Neural progenitor cell (in vitro differentiated cells): ENCODE data around the gene ADAM11. TPM values are rescaled to one million over a fixed set of nuclear protein-coding genes. Genes with fewer than 3 reads are reported as not detected.
A peak's percentile ranks its signal among the peaks of the same experiment; 100 is the strongest.

Experiments
- DNase-seq: peaks from one replicate; pipeline ENCODE4 v3.0.0-alpha.2; 2016; ENCODE audit warnings: low spot score
- H2AFZ ChIP-seq: fragments of 200-600 bp; sonication (generic); replicated peaks from 2 replicates; pipeline ENCODE4 v1.6.1; 2016; ENCODE audit warnings: antibody characterized with exemption
- H3F3A ChIP-seq: fragments of 200-600 bp; sonication (generic); 2 replicates; pipeline ENCODE4 v1.6.1; 2016; ENCODE audit warnings: antibody characterized with exemption, low read depth
- H3K27ac ChIP-seq: fragments of 200-600 bp; sonication (generic); 2 replicates; pipeline ENCODE4 v1.5.1; 2016; ENCODE audit warnings: mild to moderate bottlenecking
- H3K27me3 ChIP-seq: fragments of 200-600 bp; sonication (generic); 2 replicates; pipeline ENCODE4 v1.6.1; 2016; ENCODE audit warnings: mild to moderate bottlenecking, moderate library complexity
- H3K36me3 ChIP-seq: fragments of 200-600 bp; sonication (generic); 2 replicates; pipeline ENCODE4 v1.5.1; 2016
- H3K4me1 ChIP-seq: fragments of 200-600 bp; sonication (generic); 2 replicates; pipeline ENCODE4 v1.6.1; 2016; ENCODE audit warnings: mixed run types
- H3K4me2 ChIP-seq: fragments of 200-600 bp; sonication (generic); 2 replicates; pipeline ENCODE4 v1.6.1; 2016
- H3K4me3 ChIP-seq: fragments of 200-600 bp; sonication (generic); 2 replicates; pipeline ENCODE4 v1.5.1; 2016
- H3K79me2 ChIP-seq: fragments of 200-600 bp; sonication (generic); 2 replicates; pipeline ENCODE4 v1.6.1; 2016; ENCODE audit warnings: low read depth
- H3K9ac ChIP-seq: fragments of 200-600 bp; sonication (generic); 2 replicates; pipeline ENCODE4 v1.6.1; 2016
- H3K9me3 ChIP-seq: fragments of 200-600 bp; sonication (generic); 2 replicates; pipeline ENCODE4 v1.5.1; 2016; ENCODE audit warnings: low read depth
- H4K20me1 ChIP-seq: fragments of 200-600 bp; sonication (generic); 2 replicates; pipeline ENCODE4 v1.6.1; 2016; ENCODE audit warnings: low read depth
- H3K27ac Mint-ChIP-seq: 3 replicates; pipeline ENCODE4 v1.8.0; 2021; ENCODE audit warnings: mixed read lengths
- H3K27me3 Mint-ChIP-seq: 2 replicates; pipeline ENCODE4 v1.8.0; 2022; ENCODE audit warnings: low read depth, mild to moderate bottlenecking, inconsistent platforms, moderate library complexity, mixed read lengths; ENCODE audit not compliant: insufficient read depth
- H3K36me3 Mint-ChIP-seq: 3 replicates; pipeline ENCODE4 v1.8.0; 2021; ENCODE audit warnings: mixed read lengths
- H3K4me1 Mint-ChIP-seq: 3 replicates; pipeline ENCODE4 v1.8.0; 2021; ENCODE audit warnings: mixed read lengths
- H3K4me3 Mint-ChIP-seq: 3 replicates; pipeline ENCODE4 v1.8.0; 2021; ENCODE audit warnings: mild to moderate bottlenecking, moderate library complexity, mixed read lengths
- H3K9me3 Mint-ChIP-seq: 3 replicates; pipeline ENCODE4 v1.8.0; 2020; ENCODE audit warnings: mixed read lengths
- CTCF ChIP-seq: fragments of 200-600 bp; sonication (generic); IDR thresholded peaks from 2 replicates; pipeline ENCODE4 v1.5.1; 2017; ENCODE audit warnings: antibody characterized with exemption, mild to moderate bottlenecking
- EZH2 ChIP-seq: fragments of 200-600 bp; sonication (generic); IDR thresholded peaks from 2 replicates; pipeline ENCODE4 v1.6.1; 2017; ENCODE audit warnings: antibody characterized with exemption, mild to moderate bottlenecking, moderate library complexity
- EZH2phosphoT487 ChIP-seq: fragments of 200-600 bp; sonication (generic); IDR thresholded peaks from 2 replicates; pipeline ENCODE4 v1.6.1; 2017; ENCODE audit warnings: antibody characterized with exemption
- total RNA-seq: library from RNA; depleted of rRNA; stranded (reverse); fragments of >200 nt; gene quantifications from 2 replicates; pipeline ENCODE4 v1.2.3, GENCODE V29; 2015; ENCODE audit warnings: low replicate concordance

Gene ADAM11
- total RNA-seq, 1 donor from 2014 or later: 1.4 TPM

GRCh38 chr17:44775136-44775837 lies 16.5 kb downstream of the ADAM11 start:
- H4K20me1 ChIP-seq: no peaks in the 10 kb centered on the region
- no peaks in the 10 kb centered on the region for H3K9me3 ChIP-seq
- peak overlapping the region; percentile 94 for H3K4me2 ChIP-seq
- no peaks in the 10 kb centered on the region for H3K36me3 Mint-ChIP-seq
- H3K9me3 Mint-ChIP-seq: peaks cover 3% of the 10 kb centered on the region
- peaks cover 20% of the 10 kb centered on the region for H3K27me3 ChIP-seq
- peaks cover 4% of the 10 kb centered on the region for H3F3A ChIP-seq
- peak overlapping the region; percentile 86 for H3K4me3 Mint-ChIP-seq
- no peaks in the 10 kb centered on the region for H3K36me3 ChIP-seq
- no peak overlapping the region for H3K9ac ChIP-seq
- no peaks in the 10 kb centered on the region for H3K79me2 ChIP-seq
- TF ChIP-seq CTCF: no peak
- no peak for TF ChIP-seq EZH2
- TF ChIP-seq EZH2phosphoT487: no peak
- H3K4me3 ChIP-seq: peak overlapping the region; percentile 58
- no peaks in the 10 kb centered on the region for H3K4me1 ChIP-seq
- no peak overlapping the region for H3K27ac ChIP-seq
- H3K27ac Mint-ChIP-seq: no peak overlapping the region
- DNase-seq: peak; percentile 100
- peaks cover 9% of the 10 kb centered on the region for H3K4me1 Mint-ChIP-seq
- peaks cover 10% of the 10 kb centered on the region for H3K27me3 Mint-ChIP-seq
- H2AFZ ChIP-seq: peak overlapping the region; percentile 43

- Histone ChIP-seq H3K4me3 (peak overlapping the region; percentile 58), H3K79me2 (no peaks in the 10 kb centered on the region), H3K9ac (peak overlapping the region; percentile 6), H4K20me1 (no peaks in the 10 kb centered on the region), H3K36me3 (no peaks in the 10 kb centered on the region), H3K27me3 (peaks cover 20% of the 10 kb centered on the region), H3K27ac (no peak overlapping the region), H3K9me3 (no peaks in the 10 kb centered on the region), H3F3A (peaks cover 4% of the 10 kb centered on the region), H2AFZ (peak overlapping the region; percentile 39), H3K4me1 (no peaks in the 10 kb centered on the region), H3K4me2 (peak overlapping the region; percentile 83)
- no peak overlapping the region for H3K27ac Mint-ChIP-seq
- peaks cover 6% of the 10 kb centered on the region for H3K4me1 Mint-ChIP-seq
- peaks cover 7% of the 10 kb centered on the region for H3K27me3 Mint-ChIP-seq
- TF ChIP-seq CTCF (no peak), EZH2 (no peak), EZH2phosphoT487 (no peak)
- H3K36me3 Mint-ChIP-seq: no peaks in the 10 kb centered on the region
- DNase-seq: no peak
- H3K4me3 Mint-ChIP-seq: peak overlapping the region; percentile 86
- peaks cover 3% of the 10 kb centered on the region for H3K9me3 Mint-ChIP-seq
Observed at GRCh38 chr17:44775838-44776621, 17.2 kb downstream of the ADAM11 start.

- Histone ChIP-seq H3K36me3 (no peaks in the 10 kb centered on the region), H3K4me1 (peaks cover 7% of the 10 kb centered on the region), H3K79me2 (no peaks in the 10 kb centered on the region), H3K27ac (no peak overlapping the region), H3K4me3 (no peak overlapping the region), H3F3A (peaks cover 5% of the 10 kb centered on the region), H4K20me1 (no peaks in the 10 kb centered on the region), H3K9me3 (no peaks in the 10 kb centered on the region), H3K27me3 (peaks cover 20% of the 10 kb centered on the region), H3K9ac (no peak overlapping the region), H2AFZ (no peak overlapping the region), H3K4me2 (no peak overlapping the region)
- TF ChIP-seq EZH2phosphoT487: no peak
- no peak for TF ChIP-seq EZH2
- TF ChIP-seq CTCF: no peak
- H3K27me3 Mint-ChIP-seq: peaks cover 7% of the 10 kb centered on the region
- H3K4me3 Mint-ChIP-seq: peak overlapping the region; percentile 20
- no peak for DNase-seq
- peaks cover 3% of the 10 kb centered on the region for H3K9me3 Mint-ChIP-seq
- H3K36me3 Mint-ChIP-seq: no peaks in the 10 kb centered on the region
- H3K27ac Mint-ChIP-seq: no peak overlapping the region
- peaks cover 7% of the 10 kb centered on the region for H3K4me1 Mint-ChIP-seq
Observed at GRCh38 chr17:44776628-44777393, 18.0 kb downstream of the ADAM11 start.
